Measurements from ENCODE around the gene HMGCR.

GRCh38 chr5:75330404-75330803, 6.6 kb upstream of the HMGCR start:
- TF ChIP-seq, protein P1, sequence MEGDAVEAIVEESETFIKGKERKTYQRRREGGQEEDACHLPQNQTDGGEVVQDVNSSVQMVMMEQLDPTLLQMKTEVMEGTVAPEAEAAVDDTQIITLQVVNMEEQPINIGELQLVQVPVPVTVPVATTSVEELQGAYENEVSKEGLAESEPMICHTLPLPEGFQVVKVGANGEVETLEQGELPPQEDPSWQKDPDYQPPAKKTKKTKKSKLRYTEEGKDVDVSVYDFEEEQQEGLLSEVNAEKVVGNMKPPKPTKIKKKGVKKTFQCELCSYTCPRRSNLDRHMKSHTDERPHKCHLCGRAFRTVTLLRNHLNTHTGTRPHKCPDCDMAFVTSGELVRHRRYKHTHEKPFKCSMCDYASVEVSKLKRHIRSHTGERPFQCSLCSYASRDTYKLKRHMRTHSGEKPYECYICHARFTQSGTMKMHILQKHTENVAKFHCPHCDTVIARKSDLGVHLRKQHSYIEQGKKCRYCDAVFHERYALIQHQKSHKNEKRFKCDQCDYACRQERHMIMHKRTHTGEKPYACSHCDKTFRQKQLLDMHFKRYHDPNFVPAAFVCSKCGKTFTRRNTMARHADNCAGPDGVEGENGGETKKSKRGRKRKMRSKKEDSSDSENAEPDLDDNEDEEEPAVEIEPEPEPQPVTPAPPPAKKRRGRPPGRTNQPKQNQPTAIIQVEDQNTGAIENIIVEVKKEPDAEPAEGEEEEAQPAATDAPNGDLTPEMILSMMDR (IDR thresholded peaks at IDR 0.05; ENCODE audit: low read depth, low read length) = no peak
- TF ChIP-seq EZH2phosphoT487 (IDR thresholded peaks at IDR 0.05; ENCODE audit: low read depth) = no peak
